ENCODE measurements around the gene PSPN. TPM values are rescaled to one million over a fixed set of nuclear protein-coding genes. Genes with fewer than 3 reads are reported as not detected.

The PSPN gene
- total and polyA plus RNA-seq, 9 of the 15 experiments (the other 6 are each of a cell fraction or from before 2014, with no cell fraction given), result 0.21 to 1.1 (median 0.58) TPM

- TF ChIP-seq ATF2 (CRISPR knock-in tag; IDR thresholded peaks at IDR 0.05) (no peak), KLF10 (CRISPR knock-in tag; IDR thresholded peaks at IDR 0.05) (no peak), PHF20 (IDR thresholded peaks at IDR 0.05; ENCODE audit: partially characterized antibody) (peak; percentile 86), REST (IDR thresholded peaks at IDR 0.05; ENCODE audit: borderline replicate concordance) (no peak), REST (CRISPR knock-in tag; IDR thresholded peaks at IDR 0.05; ENCODE audit: low read depth) (peak; percentile 46; the same call in 1 of the 2 replicates), TAF1 (IDR thresholded peaks at IDR 0.05; ENCODE audit: control insufficient read depth, extremely low read depth, insufficient read depth, low read length, severe bottlenecking) (peak; percentile 45), FOXK2 (conservative IDR thresholded peaks at IDR 0.05 in 1 of 2, IDR thresholded peaks at IDR 0.05 in 1 of 2; ENCODE audit: low read depth in 2 of 2) (peak in 1 of 2 experiments; percentile 37; a peak in 2 of 4 replicates), SRSF1 (IDR thresholded peaks at IDR 0.05; ENCODE audit: low read depth, low read length) (peak; percentile 48; the same call in 1 of the 2 replicates), ZNF224 (CRISPR knock-in tag; IDR thresholded peaks at IDR 0.05) (no peak), GABPB1 (CRISPR knock-in tag; IDR thresholded peaks at IDR 0.05) (peak; percentile 98), FIP1L1 (IDR thresholded peaks at IDR 0.05; ENCODE audit: low read depth, low read length, poor library complexity, severe bottlenecking) (no peak), TCF3 (CRISPR knock-in tag; IDR thresholded peaks at IDR 0.05) (peak; percentile 5; the same call in 1 of the 2 replicates), PRDM10 (IDR thresholded peaks at IDR 0.05; ENCODE audit: partially characterized antibody) (peak; percentile 88)
Observed at GRCh38 chr19:6393074-6393982, 17.6 kb upstream of the PSPN start, which contains the start of gene GTF2F1 (continued).
